T-helper 1 cell treated with Interleukin-12 subunit alpha and Interleukin-12 subunit beta and Interleukin-4 antibody, amounts not matched to agents 30 μg/mL and 1 μg/mL, for 36 hours (primary cell): ENCODE results near the gene RPL5.
"Not testable (repeated sequence)": the region's sequence is repeated elsewhere in the genome, so short reads cannot be mapped to it uniquely, and the experiment has no call there.

ENCODE experiments used
- H3K27ac Mint-ChIP-seq: one replicate; pipeline ENCODE4 v1.8.0; 2021; ENCODE audit warnings: mild to moderate bottlenecking, mixed read lengths
- H3K27me3 Mint-ChIP-seq: one replicate; pipeline ENCODE4 v1.8.0; 2021; ENCODE audit warnings: low read depth, mixed read lengths
- H3K36me3 Mint-ChIP-seq: one replicate; pipeline ENCODE4 v1.8.0; 2021; ENCODE audit warnings: low read depth, mixed read lengths
- H3K4me1 Mint-ChIP-seq: one replicate; pipeline ENCODE4 v1.8.0; 2021; ENCODE audit warnings: low read depth, mixed read lengths
- H3K4me3 Mint-ChIP-seq: one replicate; pipeline ENCODE4 v1.8.0; 2021; ENCODE audit warnings: mild to moderate bottlenecking, moderate library complexity, mixed read lengths
- H3K9me3 Mint-ChIP-seq: one replicate; pipeline ENCODE4 v1.8.0; 2021; ENCODE audit warnings: mixed read lengths

The RPL5 gene

GRCh38 chr1:92831762-92832536, at the start of gene RPL5:
RPL5 (plus strand) TSS chr1:92832040; CDS start chr1:92832115, 75 bp downstream.
- peaks cover 40% of the 10 kb centered on the region for H3K4me1 Mint-ChIP-seq

GRCh38 chr1:92783550-92783949, 48.3 kb upstream of the RPL5 start:
- H3K4me1 Mint-ChIP-seq: peaks cover 11% of the 10 kb centered on the region
- peak overlapping the region; percentile 64 for H3K4me3 Mint-ChIP-seq
- peaks cover 74% of the 10 kb centered on the region for H3K27me3 Mint-ChIP-seq
- H3K27ac Mint-ChIP-seq: peak overlapping the region; percentile 57
- not testable (repeated sequence) for H3K9me3 Mint-ChIP-seq, H3K36me3 Mint-ChIP-seq

More at GRCh38 chr1:92831762-92832536, at the start of gene RPL5:
- Mint-ChIP-seq H3K27me3 (no peaks in the 10 kb centered on the region), H3K4me3 (peak within 1 kb of the TSS; percentile 96), H3K9me3 (no peaks in the 10 kb centered on the region), H3K36me3 (peaks cover 47% of the 10 kb centered on the region), H3K27ac (peak within 1 kb of the TSS; percentile 96)

GRCh38 chr1:92784021-92784638, 47.7 kb upstream of the RPL5 start:
- Mint-ChIP-seq H3K9me3 (no peaks in the 10 kb centered on the region), H3K27ac (peak overlapping the region; percentile 57), H3K36me3 (peaks cover 4% of the 10 kb centered on the region), H3K27me3 (peaks cover 68% of the 10 kb centered on the region), H3K4me1 (peaks cover 11% of the 10 kb centered on the region), H3K4me3 (peak overlapping the region; percentile 64)

GRCh38 chr1:92784639-92785500, 47.0 kb upstream of the RPL5 start, which contains the start of gene EVI5:
EVI5 (minus strand) TSS chr1:92785108; CDS start chr1:92736546, 48,562 bp downstream.
- Mint-ChIP-seq H3K27me3 (peaks cover 71% of the 10 kb centered on the region), H3K36me3 (peaks cover 4% of the 10 kb centered on the region), H3K27ac (peak within 1 kb of the TSS; percentile 57), H3K9me3 (no peaks in the 10 kb centered on the region), H3K4me3 (peak within 1 kb of the TSS; percentile 64), H3K4me1 (peaks cover 11% of the 10 kb centered on the region)

- H3K27me3 Mint-ChIP-seq: peaks cover 71% of the 10 kb centered on the region
- no peak overlapping the region for H3K27ac Mint-ChIP-seq
- H3K4me3 Mint-ChIP-seq: peak overlapping the region; percentile 29
- H3K4me1 Mint-ChIP-seq: peaks cover 11% of the 10 kb centered on the region
- H3K9me3 Mint-ChIP-seq: no peaks in the 10 kb centered on the region
- H3K36me3 Mint-ChIP-seq: peaks cover 4% of the 10 kb centered on the region
These were observed 45.5 kb upstream of the RPL5 start for GRCh38 chr1:92786111-92786901.

- Mint-ChIP-seq H3K36me3 (no peaks in the 10 kb centered on the region), H3K27me3 (peaks cover 79% of the 10 kb centered on the region), H3K4me1 (peaks cover 4% of the 10 kb centered on the region), H3K4me3 (no peak overlapping the region), H3K27ac (no peak overlapping the region), H3K9me3 (no peaks in the 10 kb centered on the region)
These were observed 41.8 kb upstream of the RPL5 start for GRCh38 chr1:92790081-92790480.

- Mint-ChIP-seq H3K27me3 (peaks cover 74% of the 10 kb centered on the region), H3K27ac (no peak overlapping the region), H3K36me3 (no peaks in the 10 kb centered on the region), H3K4me1 (no peaks in the 10 kb centered on the region), H3K4me3 (no peak overlapping the region), H3K9me3 (no peaks in the 10 kb centered on the region)
These were observed 41.0 kb upstream of the RPL5 start for GRCh38 chr1:92790867-92791266.

- Mint-ChIP-seq H3K4me1 (no peaks in the 10 kb centered on the region), H3K27ac (no peak overlapping the region), H3K36me3 (no peaks in the 10 kb centered on the region), H3K27me3 (peaks cover 70% of the 10 kb centered on the region), H3K4me3 (no peak overlapping the region), H3K9me3 (no peaks in the 10 kb centered on the region)
These were observed 40.3 kb upstream of the RPL5 start for GRCh38 chr1:92791487-92792066.

GRCh38 chr1:92792340-92792782, 39.5 kb upstream of the RPL5 start:
- peaks cover 68% of the 10 kb centered on the region for H3K27me3 Mint-ChIP-seq
- no peaks in the 10 kb centered on the region for H3K4me1 Mint-ChIP-seq
- no peaks in the 10 kb centered on the region for H3K9me3 Mint-ChIP-seq
- H3K4me3 Mint-ChIP-seq: no peak overlapping the region
- H3K27ac Mint-ChIP-seq: no peak overlapping the region
- H3K36me3 Mint-ChIP-seq: no peaks in the 10 kb centered on the region

GRCh38 chr1:92795166-92795565, 36.7 kb upstream of the RPL5 start:
- H3K36me3 Mint-ChIP-seq: no peaks in the 10 kb centered on the region
- H3K27ac Mint-ChIP-seq: no peak overlapping the region
- H3K4me3 Mint-ChIP-seq: no peak overlapping the region
- H3K27me3 Mint-ChIP-seq: peaks cover 57% of the 10 kb centered on the region
- H3K4me1 Mint-ChIP-seq: no peaks in the 10 kb centered on the region
- H3K9me3 Mint-ChIP-seq: no peaks in the 10 kb centered on the region

- Mint-ChIP-seq H3K27me3 (peaks cover 49% of the 10 kb centered on the region), H3K36me3 (no peaks in the 10 kb centered on the region), H3K9me3 (no peaks in the 10 kb centered on the region), H3K4me1 (no peaks in the 10 kb centered on the region), H3K27ac (no peak overlapping the region), H3K4me3 (no peak overlapping the region)
These were observed 34.5 kb upstream of the RPL5 start for GRCh38 chr1:92797297-92797696.

- H3K27me3 Mint-ChIP-seq: peaks cover 43% of the 10 kb centered on the region
- H3K36me3 Mint-ChIP-seq: no peaks in the 10 kb centered on the region
- no peak overlapping the region for H3K27ac Mint-ChIP-seq
- no peaks in the 10 kb centered on the region for H3K9me3 Mint-ChIP-seq
- H3K4me1 Mint-ChIP-seq: no peaks in the 10 kb centered on the region
- no peak overlapping the region for H3K4me3 Mint-ChIP-seq
These were observed 33.9 kb upstream of the RPL5 start for GRCh38 chr1:92797961-92798360.

GRCh38 chr1:92803140-92803887, 28.5 kb upstream of the RPL5 start:
- no peaks in the 10 kb centered on the region for H3K4me1 Mint-ChIP-seq
- H3K4me3 Mint-ChIP-seq: no peak overlapping the region
- no peaks in the 10 kb centered on the region for H3K36me3 Mint-ChIP-seq
- H3K27ac Mint-ChIP-seq: no peak overlapping the region
- H3K9me3 Mint-ChIP-seq: no peaks in the 10 kb centered on the region
- peaks cover 30% of the 10 kb centered on the region for H3K27me3 Mint-ChIP-seq
